CD4-positive, alpha-beta T cell (primary cell): Measurements from ENCODE around the gene LASP1. TPM values are rescaled to one million over a fixed set of nuclear protein-coding genes. Genes with fewer than 3 reads are reported as not detected.

ENCODE experiments used
- ATAC-seq: fragments of 200-7000 bp; cut with Tn5 transposase; one replicate; pipeline ENCODE4 v1.10.0; 2022; ENCODE audit warnings: mild to moderate bottlenecking; ENCODE audit not compliant: poor library complexity
- CTCF ChIA-PET: fragments of 350-600 bp; sonication (Branson Sonifier 250); formaldehyde crosslinking; loops from one replicate; lab custom pipeline; 2021; ENCODE audit warnings: antibody characterized with exemption, inconsistent platforms; lab: Charles Lee
- POLR2A ChIA-PET: fragments of 350-600 bp; sonication (Branson Sonifier 250); formaldehyde crosslinking; loops from one replicate; lab custom pipeline; 2021; ENCODE audit warnings: antibody characterized with exemption, inconsistent platforms; lab: Charles Lee
- DNase-seq, 14 experiments: peaks; one replicate each; pipeline ENCODE4 v3.0.0-alpha.2; 2013 to 2020; ENCODE audit warnings: mixed read lengths in 2 of 14
- H3K27ac ChIP-seq, 2 donors: one replicate each; pipeline versions ENCODE4 v1.5.1 to v1.7.0; 2013; ENCODE audit warnings: low read length in 2 of 2, low read depth in 1 of 2, mild to moderate bottlenecking in 1 of 2
- H3K27me3 ChIP-seq, 2 experiments: 1 replicate in 1 of 2; 2 replicates in 1 of 2; pipeline versions ENCODE4 v1.6.1 to v1.7.0; 2013; ENCODE audit warnings: low read length in 2 of 2, control low read depth in 1 of 2, mild to moderate bottlenecking in 1 of 2, moderate library complexity in 1 of 2; ENCODE audit not compliant: insufficient read depth in 2 of 2, control insufficient read depth in 1 of 2
- H3K36me3 ChIP-seq: one replicate; pipeline ENCODE4 v1.6.1; 2013; ENCODE audit warnings: low read length, control low read depth; ENCODE audit not compliant: insufficient read depth
- H3K4me1 ChIP-seq: one replicate; pipeline ENCODE4 v1.6.1; 2013; ENCODE audit warnings: low read length, control low read depth; ENCODE audit not compliant: insufficient read depth
- H3K4me3 ChIP-seq: one replicate; pipeline ENCODE4 v1.5.1; 2013; ENCODE audit warnings: mild to moderate bottlenecking, low read length, moderate library complexity
- H3K9me3 ChIP-seq, 2 experiments: 1 replicate in 1 of 2; 2 replicates in 1 of 2; pipeline versions ENCODE4 v1.6.1 to v1.7.0; 2013; ENCODE audit warnings: low read length in 2 of 2, mild to moderate bottlenecking in 2 of 2, control low read depth in 1 of 2, moderate library complexity in 1 of 2; ENCODE audit not compliant: control insufficient read depth in 1 of 2, insufficient read depth in 1 of 2
- H3K27ac Mint-ChIP-seq: one replicate; pipeline ENCODE4 v1.8.0; 2020; ENCODE audit warnings: mixed read lengths
- H3K27me3 Mint-ChIP-seq: one replicate; pipeline ENCODE4 v1.8.0; 2021; ENCODE audit warnings: mixed read lengths
- H3K36me3 Mint-ChIP-seq: one replicate; pipeline ENCODE4 v1.8.0; 2021; ENCODE audit warnings: low read depth, mixed read lengths
- H3K4me1 Mint-ChIP-seq: one replicate; pipeline ENCODE4 v1.8.0; 2021; ENCODE audit warnings: low read depth, mixed read lengths
- H3K4me3 Mint-ChIP-seq: one replicate; pipeline ENCODE4 v1.8.0; 2020; ENCODE audit warnings: mild to moderate bottlenecking, mixed read lengths
- H3K9me3 Mint-ChIP-seq: one replicate; pipeline ENCODE4 v1.8.0; 2020; ENCODE audit warnings: mixed read lengths
- intact Hi-C, 2 experiments: fragments of 100-400 bp; cut with DNase I in 1 of 2; cut with micrococcal nuclease in 1 of 2; formaldehyde crosslinking; loops; one replicate each; pipeline versions ENCODE4 v1.15.1 to v1.9.0; 2023 to 2025; cut with DNase I, micrococcal nuclease
- total RNA-seq, 174 experiments: library from RNA in 2 of 174; stranded (reverse) in 2 of 174; gene quantifications; one replicate each; pipeline ENCODE4 v1.2.3 and lab custom pipeline; 2021 to 2026
- TF ChIP-seq, protein P1 (sequence below): fragments of 200-600 bp; IDR thresholded peaks from one replicate; pipeline ENCODE4 v1.8.0; 2022; ENCODE audit warnings: antibody characterized with exemption, mild to moderate bottlenecking

The LASP1 gene
- total RNA-seq, 2 experiments from 2014 or later, result 50.1 to 50.5 TPM

DNA sequence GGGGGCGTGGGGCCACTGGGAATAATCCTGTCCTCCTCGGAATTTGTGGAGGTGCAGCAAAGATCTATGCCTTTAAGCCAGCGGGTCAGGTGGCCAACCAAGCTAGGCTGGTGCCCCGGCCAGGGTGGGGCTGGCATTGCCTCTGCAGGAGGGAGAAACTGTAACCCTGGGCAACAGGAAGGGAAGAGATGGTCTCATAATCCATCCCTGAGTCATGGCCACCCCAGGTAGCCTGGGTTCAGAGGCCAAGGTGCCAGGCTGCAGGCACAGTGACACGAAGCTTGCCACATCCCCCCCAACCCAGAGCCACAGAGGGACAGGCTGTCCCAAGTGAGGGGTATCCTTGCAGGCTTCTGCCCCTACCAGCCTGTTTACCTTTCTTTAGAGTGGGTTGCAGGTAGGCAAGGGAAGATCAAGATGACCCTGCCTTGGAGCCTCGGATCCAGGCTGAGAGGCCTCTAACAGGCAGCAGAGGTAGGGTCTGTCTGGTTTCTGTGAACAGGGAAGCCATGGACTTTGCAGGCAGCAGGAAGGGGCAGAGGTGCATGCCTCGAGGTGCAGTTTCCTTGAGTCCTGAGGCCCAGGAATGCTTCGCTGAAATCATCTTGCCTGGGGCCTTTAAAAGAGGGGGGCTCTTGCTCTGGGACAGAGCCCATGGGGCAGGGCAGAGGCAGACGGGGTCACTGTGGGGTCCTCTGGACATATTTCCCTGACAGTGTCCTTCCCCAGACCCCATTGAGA lies 4.0 kb downstream of the LASP1 start:
- Histone ChIP-seq H3K4me3 (no peak overlapping the region), H3K4me1 (peaks cover 79% of the 10 kb centered on the region), H3K27ac (peak overlapping the region in 1 of 2 donors; percentile 7), H3K27me3 (no peaks in the 10 kb centered on the region), H3K9me3 (no peaks in the 10 kb centered on the region), H3K36me3 (peaks cover 43% of the 10 kb centered on the region)
- ATAC-seq, result no peak
- no peak for DNase-seq
- intact Hi-C loops, result loop anchor here (5.0 to 10.0 kb wide), 4 partner anchors 38 to 221 kb away; partner anchors contain the start of gene FBXO47 (in 1 of the 2)
- Mint-ChIP-seq H3K27ac (peak overlapping the region; percentile 89), H3K36me3 (peaks cover 57% of the 10 kb centered on the region), H3K9me3 (no peaks in the 10 kb centered on the region), H3K4me3 (peak overlapping the region; percentile 63), H3K4me1 (peaks cover 79% of the 10 kb centered on the region), H3K27me3 (peaks cover 5% of the 10 kb centered on the region)
- CTCF ChIA-PET, result interaction anchor here (0.9 to 1.1 kb wide), 2 partner anchors 109 to 333 kb away, joined by 3 to 4 read pairs; no protein-coding TSS in a partner anchor
- POLR2A ChIA-PET, result interaction anchor here (0.7 to 7.9 kb wide), 8 partner anchors 9 to 291 kb away, joined by 3 to 154 read pairs (median 5); partner anchors contain the start of genes LASP1NB and RPL23
- TF ChIP-seq, protein P1, sequence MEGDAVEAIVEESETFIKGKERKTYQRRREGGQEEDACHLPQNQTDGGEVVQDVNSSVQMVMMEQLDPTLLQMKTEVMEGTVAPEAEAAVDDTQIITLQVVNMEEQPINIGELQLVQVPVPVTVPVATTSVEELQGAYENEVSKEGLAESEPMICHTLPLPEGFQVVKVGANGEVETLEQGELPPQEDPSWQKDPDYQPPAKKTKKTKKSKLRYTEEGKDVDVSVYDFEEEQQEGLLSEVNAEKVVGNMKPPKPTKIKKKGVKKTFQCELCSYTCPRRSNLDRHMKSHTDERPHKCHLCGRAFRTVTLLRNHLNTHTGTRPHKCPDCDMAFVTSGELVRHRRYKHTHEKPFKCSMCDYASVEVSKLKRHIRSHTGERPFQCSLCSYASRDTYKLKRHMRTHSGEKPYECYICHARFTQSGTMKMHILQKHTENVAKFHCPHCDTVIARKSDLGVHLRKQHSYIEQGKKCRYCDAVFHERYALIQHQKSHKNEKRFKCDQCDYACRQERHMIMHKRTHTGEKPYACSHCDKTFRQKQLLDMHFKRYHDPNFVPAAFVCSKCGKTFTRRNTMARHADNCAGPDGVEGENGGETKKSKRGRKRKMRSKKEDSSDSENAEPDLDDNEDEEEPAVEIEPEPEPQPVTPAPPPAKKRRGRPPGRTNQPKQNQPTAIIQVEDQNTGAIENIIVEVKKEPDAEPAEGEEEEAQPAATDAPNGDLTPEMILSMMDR, result no peak

DNA sequence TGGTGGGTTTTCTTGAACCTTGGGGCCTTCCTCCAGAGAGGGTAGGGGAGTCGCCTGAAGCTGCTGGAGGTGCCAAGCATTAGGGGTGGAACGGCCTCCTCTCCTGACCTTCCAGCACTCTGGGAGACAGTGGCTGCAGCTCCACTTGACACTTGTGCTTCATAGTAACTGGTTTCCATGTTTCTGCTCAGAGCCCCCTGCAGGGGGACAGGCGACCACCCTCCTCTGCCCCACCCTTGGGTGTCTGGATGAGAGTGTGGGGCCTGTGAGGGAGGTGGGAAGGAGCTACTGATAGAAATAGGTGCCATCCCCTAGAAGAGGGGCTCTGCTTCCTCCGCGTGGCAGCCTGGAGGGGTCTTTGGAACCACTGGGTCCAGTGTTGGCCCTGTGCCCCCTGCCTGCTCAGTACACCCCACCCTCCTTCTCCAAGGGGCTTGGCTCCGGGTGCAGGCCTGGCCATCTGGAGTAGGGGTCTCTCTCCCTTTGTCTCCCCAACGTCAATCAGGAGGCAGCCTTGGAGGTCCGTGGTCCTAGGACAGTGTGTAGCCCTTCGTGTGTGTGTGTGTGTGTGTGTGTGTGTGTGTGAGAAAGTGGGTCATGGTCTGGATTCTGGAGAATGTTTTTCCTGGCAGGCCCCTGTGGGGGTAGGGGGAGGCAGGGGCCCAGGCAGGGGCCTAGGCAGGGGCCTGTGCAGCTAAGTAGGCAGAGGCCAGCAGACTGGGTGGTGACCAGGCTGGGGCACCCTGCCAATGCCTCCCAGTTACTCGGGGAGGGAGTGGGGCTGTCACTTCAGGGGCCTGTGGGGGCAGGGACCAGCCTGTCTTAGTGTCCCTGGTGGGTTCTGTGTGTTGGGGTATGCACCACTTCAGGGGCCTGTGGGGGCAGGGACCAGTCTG lies 4.9 kb downstream of the LASP1 start:
- Histone ChIP-seq H3K27me3 (no peaks in the 10 kb centered on the region), H3K9me3 (no peaks in the 10 kb centered on the region), H3K4me1 (peaks cover 83% of the 10 kb centered on the region), H3K4me3 (no peak overlapping the region), H3K27ac (peak overlapping the region in 1 of 2 donors; percentile 23), H3K36me3 (peaks cover 52% of the 10 kb centered on the region)
- H3K36me3 Mint-ChIP-seq, result peaks cover 55% of the 10 kb centered on the region
- no peaks in the 10 kb centered on the region for H3K9me3 Mint-ChIP-seq
- peak overlapping the region; percentile 38 for H3K4me3 Mint-ChIP-seq
- peak overlapping the region; percentile 89 for H3K27ac Mint-ChIP-seq
- TF ChIP-seq, protein P1, result no peak
- H3K27me3 Mint-ChIP-seq, result no peaks in the 10 kb centered on the region
- ATAC-seq (no peak), DNase-seq (peak in 1 of 14 experiments; percentile 10)
- peaks cover 78% of the 10 kb centered on the region for H3K4me1 Mint-ChIP-seq
- ChIA-PET POLR2A (interaction anchor here (0.7 to 1.5 kb wide), 3 partner anchors 17 to 290 kb away, joined by 3 read pairs; partner anchors contain the start of gene RPL23), CTCF (interaction anchor here (0.6 to 0.9 kb wide), 2 partner anchors 9 to 332 kb away, joined by 3 read pairs; no protein-coding TSS in a partner anchor)
- intact Hi-C loops, result loop anchor here (5.0 to 10.0 kb wide), 4 partner anchors 38 to 220 kb away; partner anchors contain the start of gene FBXO47 (in 1 of the 2)
